GM23338 (cell line): ENCODE data around the gene BCL11B. TPM values are rescaled to one million over a fixed set of nuclear protein-coding genes. Genes with fewer than 3 reads are reported as not detected.

ENCODE experiments used
- ATAC-seq: fragments of 200-7000 bp; cut with Tn5 transposase; 3 replicates; pipeline ENCODE4 v1.9.1; 2020
- DNase-seq: peaks from one replicate; pipeline ENCODE4 v3.0.0-alpha.2; 2015; ENCODE audit warnings: low spot score
- H2AFZ ChIP-seq: fragments of 200-600 bp; sonication (generic); 2 replicates; pipeline ENCODE4 v1.8.0; 2016; ENCODE audit warnings: antibody characterized with exemption, mild to moderate bottlenecking, moderate library complexity
- H3F3A ChIP-seq: fragments of 200-600 bp; sonication (generic); replicated peaks from 2 replicates; pipeline ENCODE4 v1.8.0; 2017; ENCODE audit warnings: antibody characterized with exemption, mixed run types, low read depth
- H3K27ac ChIP-seq: fragments of 200-600 bp; sonication (generic); 2 replicates; pipeline ENCODE4 v1.6.1; 2016; ENCODE audit warnings: low read depth
- H3K27me3 ChIP-seq: fragments of 200-600 bp; sonication (generic); 2 replicates; pipeline ENCODE4 v1.8.0; 2016; ENCODE audit warnings: mild to moderate bottlenecking, mixed run types, moderate library complexity; ENCODE audit not compliant: insufficient read depth
- H3K36me3 ChIP-seq: fragments of 200-600 bp; sonication (generic); 2 replicates; pipeline ENCODE4 v1.8.0; 2016; ENCODE audit warnings: mild to moderate bottlenecking; ENCODE audit not compliant: insufficient read depth
- H3K4me1 ChIP-seq: fragments of 200-600 bp; sonication (generic); 2 replicates; pipeline ENCODE4 v1.8.0; 2016; ENCODE audit warnings: mild to moderate bottlenecking, moderate library complexity; ENCODE audit not compliant: insufficient read depth
- H3K4me2 ChIP-seq: fragments of 200-600 bp; sonication (generic); 2 replicates; pipeline ENCODE4 v1.7.1; 2017; ENCODE audit warnings: mixed run types
- H3K4me3 ChIP-seq: fragments of 200-600 bp; sonication (generic); 2 replicates; pipeline ENCODE4 v1.6.1; 2016; ENCODE audit warnings: mixed run types
- H3K79me2 ChIP-seq: fragments of 200-600 bp; sonication (generic); replicated peaks from 2 replicates; pipeline ENCODE4 v1.8.0; 2017; ENCODE audit warnings: mild to moderate bottlenecking; ENCODE audit not compliant: insufficient read depth
- H3K9me2 ChIP-seq: fragments of 200-600 bp; sonication (generic); 2 replicates; pipeline ENCODE4 v1.8.0; 2017; ENCODE audit not compliant: insufficient read depth
- H4K20me1 ChIP-seq: fragments of 200-600 bp; sonication (generic); replicated peaks from 2 replicates; pipeline ENCODE4 v1.8.0; 2017; ENCODE audit warnings: mild to moderate bottlenecking; ENCODE audit not compliant: insufficient read depth
- H3K27ac Mint-ChIP-seq: 2 replicates; pipeline ENCODE4 v1.8.0; 2020; ENCODE audit warnings: inconsistent platforms, mild to moderate bottlenecking, moderate library complexity, mixed read lengths
- H3K27me3 Mint-ChIP-seq: 3 replicates; pipeline ENCODE4 v1.8.0; 2022; ENCODE audit warnings: low read depth, mild to moderate bottlenecking, moderate library complexity, mixed read lengths, inconsistent platforms; ENCODE audit not compliant: insufficient read depth, poor library complexity
- H3K36me3 Mint-ChIP-seq: 3 replicates; pipeline ENCODE4 v1.8.0; 2021; ENCODE audit warnings: low read depth, mild to moderate bottlenecking, inconsistent platforms, moderate library complexity, mixed read lengths
- H3K4me1 Mint-ChIP-seq: 3 replicates; pipeline ENCODE4 v1.8.0; 2020; ENCODE audit warnings: mild to moderate bottlenecking, inconsistent platforms, mixed read lengths
- H3K4me3 Mint-ChIP-seq: 3 replicates; pipeline ENCODE4 v1.8.0; 2021; ENCODE audit warnings: moderate library complexity, mild to moderate bottlenecking, inconsistent platforms, mixed read lengths
- H3K9me3 Mint-ChIP-seq: 3 replicates; pipeline ENCODE4 v1.8.0; 2020; ENCODE audit warnings: moderate library complexity, mild to moderate bottlenecking, inconsistent platforms, mixed read lengths
- CREB1 ChIP-seq: fragments of 250-450 bp; sonication (Bioruptor Pico); IDR thresholded peaks from 2 replicates; pipeline ENCODE4 v1.5.0; 2020; ENCODE audit warnings: low read depth, mild to moderate bottlenecking, moderate library complexity
- EZH2 ChIP-seq: fragments of 200-600 bp; sonication (generic); IDR thresholded peaks from one replicate; pipeline ENCODE4 v1.8.0; 2017; ENCODE audit warnings: antibody characterized with exemption, mild to moderate bottlenecking, low read depth; ENCODE audit not compliant: unreplicated experiment
- EZH2phosphoT487 ChIP-seq: fragments of 200-600 bp; sonication (generic); IDR thresholded peaks from one replicate; pipeline ENCODE4 v1.8.1; 2018; ENCODE audit warnings: antibody characterized with exemption; ENCODE audit not compliant: unreplicated experiment
- JUNB ChIP-seq: IDR thresholded peaks from one replicate; pipeline ENCODE4 v1.6.1; 2016; ENCODE audit warnings: antibody characterized with exemption; ENCODE audit not compliant: unreplicated experiment
- NANOG ChIP-seq: IDR thresholded peaks from 2 replicates; pipeline ENCODE4 v1.6.1; 2016; ENCODE audit warnings: antibody characterized with exemption, borderline replicate concordance
- POLR2AphosphoS5 ChIP-seq: IDR thresholded peaks from 2 replicates; pipeline ENCODE4 v1.6.1; 2016; ENCODE audit warnings: antibody characterized with exemption, low read depth
- REST ChIP-seq: IDR thresholded peaks from one replicate; pipeline ENCODE4 v1.6.1; 2018; ENCODE audit warnings: antibody characterized with exemption; ENCODE audit not compliant: unreplicated experiment
- STAT1 ChIP-seq: IDR thresholded peaks from one replicate; pipeline ENCODE4 v1.6.1; 2016; ENCODE audit warnings: antibody characterized with exemption; ENCODE audit not compliant: unreplicated experiment
- ZNF114 ChIP-seq: fragments of 250-450 bp; sonication (Bioruptor Pico); IDR thresholded peaks from 2 replicates; pipeline ENCODE4 v1.5.0; 2020; ENCODE audit warnings: mild to moderate bottlenecking, moderate library complexity
- ZNF331 ChIP-seq: fragments of 250-450 bp; sonication (Bioruptor Pico); IDR thresholded peaks from 2 replicates; pipeline ENCODE4 v1.5.0; 2020; ENCODE audit warnings: low read depth, mild to moderate bottlenecking, moderate library complexity
- polyA plus RNA-seq: library from polyadenylated mRNA; unstranded; fragments of >200 nt; fragmentation: Nextera tagmentation; extraction: Ambion mirVana; gene quantifications from 2 replicates; pipeline ENCODE4 v1.2.1, GENCODE V29; 2016
- total RNA-seq: library from RNA; depleted of rRNA; stranded (reverse); fragments of >200 nt; shearing (Covaris generic); gene quantifications from 2 replicates; pipeline ENCODE4 v1.2.3, GENCODE V29; 2014
- TF ChIP-seq, protein P1 (sequence below): fragments of 250-450 bp; sonication (Bioruptor Pico); IDR thresholded peaks from 2 replicates; pipeline ENCODE4 v1.5.0; 2020; ENCODE audit warnings: mild to moderate bottlenecking, moderate library complexity
- TF ChIP-seq, protein P2 (sequence below), 2 experiments: fragments of 200-600 bp in 1 of 2; sonication (generic) in 1 of 2; conservative IDR thresholded peaks; 2 replicates each; pipeline versions ENCODE4 v1.5.1 to v1.6.1; 2016 to 2017; ENCODE audit warnings: antibody characterized with exemption in 2 of 2, low read depth in 2 of 2, mild to moderate bottlenecking in 2 of 2, moderate library complexity in 1 of 2
- TF ChIP-seq, protein P3 (sequence below): IDR thresholded peaks from 2 replicates; pipeline ENCODE4 v1.6.1; 2016; ENCODE audit warnings: antibody characterized with exemption

Gene BCL11B
- total and polyA plus RNA-seq, 2 experiments from 2014 or later, result 2.4 to 6.7 TPM

DNA sequence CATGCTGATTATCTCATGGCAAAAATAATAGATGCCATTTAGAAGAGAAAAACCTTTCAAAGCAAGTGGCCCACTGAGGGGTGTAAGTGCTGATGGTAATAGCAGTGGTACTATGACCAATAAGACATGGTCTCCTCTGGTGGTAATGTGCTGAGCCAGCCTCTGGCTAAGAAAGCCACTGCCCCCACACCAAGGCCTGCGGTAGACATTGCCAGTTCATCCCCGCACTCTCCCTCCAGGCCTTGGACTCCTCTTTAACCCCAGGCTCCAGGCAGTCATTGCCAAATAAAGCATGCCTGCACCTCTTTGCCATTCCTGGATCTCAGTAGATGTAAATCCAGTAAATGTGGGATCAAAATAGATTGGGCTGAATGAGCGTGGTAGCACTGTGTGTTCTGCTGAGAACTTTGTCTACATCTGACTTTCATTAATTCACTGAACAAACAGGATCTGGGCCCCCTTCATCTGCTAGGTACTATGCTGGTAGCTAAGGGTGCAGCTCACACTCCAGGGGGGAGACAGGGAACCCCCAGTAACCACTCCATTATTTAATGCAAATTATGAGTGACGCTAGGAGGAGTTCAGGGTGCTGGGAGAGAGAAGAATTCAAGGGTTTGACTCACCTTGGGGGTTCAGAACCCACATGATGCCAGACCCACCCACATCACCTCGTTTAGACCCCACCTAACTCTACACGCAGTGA, 89.3 kb downstream of the BCL11B start:
- no peaks in the 10 kb centered on the region for H3K9me3 Mint-ChIP-seq
- H3K36me3 Mint-ChIP-seq, result peaks cover 2% of the 10 kb centered on the region; the same call in 1 of the 3 replicates
- no peak overlapping the region for H3K4me3 Mint-ChIP-seq
- TF ChIP-seq EZH2phosphoT487 (no peak), CREB1 (CRISPR knock-in tag) (no peak), ZNF114 (no peak), JUNB (no peak), NANOG (no peak), REST (no peak), ZNF331 (CRISPR knock-in tag) (no peak), POLR2AphosphoS5 (no peak), STAT1 (no peak), EZH2 (no peak)
- TF ChIP-seq, protein P1, sequence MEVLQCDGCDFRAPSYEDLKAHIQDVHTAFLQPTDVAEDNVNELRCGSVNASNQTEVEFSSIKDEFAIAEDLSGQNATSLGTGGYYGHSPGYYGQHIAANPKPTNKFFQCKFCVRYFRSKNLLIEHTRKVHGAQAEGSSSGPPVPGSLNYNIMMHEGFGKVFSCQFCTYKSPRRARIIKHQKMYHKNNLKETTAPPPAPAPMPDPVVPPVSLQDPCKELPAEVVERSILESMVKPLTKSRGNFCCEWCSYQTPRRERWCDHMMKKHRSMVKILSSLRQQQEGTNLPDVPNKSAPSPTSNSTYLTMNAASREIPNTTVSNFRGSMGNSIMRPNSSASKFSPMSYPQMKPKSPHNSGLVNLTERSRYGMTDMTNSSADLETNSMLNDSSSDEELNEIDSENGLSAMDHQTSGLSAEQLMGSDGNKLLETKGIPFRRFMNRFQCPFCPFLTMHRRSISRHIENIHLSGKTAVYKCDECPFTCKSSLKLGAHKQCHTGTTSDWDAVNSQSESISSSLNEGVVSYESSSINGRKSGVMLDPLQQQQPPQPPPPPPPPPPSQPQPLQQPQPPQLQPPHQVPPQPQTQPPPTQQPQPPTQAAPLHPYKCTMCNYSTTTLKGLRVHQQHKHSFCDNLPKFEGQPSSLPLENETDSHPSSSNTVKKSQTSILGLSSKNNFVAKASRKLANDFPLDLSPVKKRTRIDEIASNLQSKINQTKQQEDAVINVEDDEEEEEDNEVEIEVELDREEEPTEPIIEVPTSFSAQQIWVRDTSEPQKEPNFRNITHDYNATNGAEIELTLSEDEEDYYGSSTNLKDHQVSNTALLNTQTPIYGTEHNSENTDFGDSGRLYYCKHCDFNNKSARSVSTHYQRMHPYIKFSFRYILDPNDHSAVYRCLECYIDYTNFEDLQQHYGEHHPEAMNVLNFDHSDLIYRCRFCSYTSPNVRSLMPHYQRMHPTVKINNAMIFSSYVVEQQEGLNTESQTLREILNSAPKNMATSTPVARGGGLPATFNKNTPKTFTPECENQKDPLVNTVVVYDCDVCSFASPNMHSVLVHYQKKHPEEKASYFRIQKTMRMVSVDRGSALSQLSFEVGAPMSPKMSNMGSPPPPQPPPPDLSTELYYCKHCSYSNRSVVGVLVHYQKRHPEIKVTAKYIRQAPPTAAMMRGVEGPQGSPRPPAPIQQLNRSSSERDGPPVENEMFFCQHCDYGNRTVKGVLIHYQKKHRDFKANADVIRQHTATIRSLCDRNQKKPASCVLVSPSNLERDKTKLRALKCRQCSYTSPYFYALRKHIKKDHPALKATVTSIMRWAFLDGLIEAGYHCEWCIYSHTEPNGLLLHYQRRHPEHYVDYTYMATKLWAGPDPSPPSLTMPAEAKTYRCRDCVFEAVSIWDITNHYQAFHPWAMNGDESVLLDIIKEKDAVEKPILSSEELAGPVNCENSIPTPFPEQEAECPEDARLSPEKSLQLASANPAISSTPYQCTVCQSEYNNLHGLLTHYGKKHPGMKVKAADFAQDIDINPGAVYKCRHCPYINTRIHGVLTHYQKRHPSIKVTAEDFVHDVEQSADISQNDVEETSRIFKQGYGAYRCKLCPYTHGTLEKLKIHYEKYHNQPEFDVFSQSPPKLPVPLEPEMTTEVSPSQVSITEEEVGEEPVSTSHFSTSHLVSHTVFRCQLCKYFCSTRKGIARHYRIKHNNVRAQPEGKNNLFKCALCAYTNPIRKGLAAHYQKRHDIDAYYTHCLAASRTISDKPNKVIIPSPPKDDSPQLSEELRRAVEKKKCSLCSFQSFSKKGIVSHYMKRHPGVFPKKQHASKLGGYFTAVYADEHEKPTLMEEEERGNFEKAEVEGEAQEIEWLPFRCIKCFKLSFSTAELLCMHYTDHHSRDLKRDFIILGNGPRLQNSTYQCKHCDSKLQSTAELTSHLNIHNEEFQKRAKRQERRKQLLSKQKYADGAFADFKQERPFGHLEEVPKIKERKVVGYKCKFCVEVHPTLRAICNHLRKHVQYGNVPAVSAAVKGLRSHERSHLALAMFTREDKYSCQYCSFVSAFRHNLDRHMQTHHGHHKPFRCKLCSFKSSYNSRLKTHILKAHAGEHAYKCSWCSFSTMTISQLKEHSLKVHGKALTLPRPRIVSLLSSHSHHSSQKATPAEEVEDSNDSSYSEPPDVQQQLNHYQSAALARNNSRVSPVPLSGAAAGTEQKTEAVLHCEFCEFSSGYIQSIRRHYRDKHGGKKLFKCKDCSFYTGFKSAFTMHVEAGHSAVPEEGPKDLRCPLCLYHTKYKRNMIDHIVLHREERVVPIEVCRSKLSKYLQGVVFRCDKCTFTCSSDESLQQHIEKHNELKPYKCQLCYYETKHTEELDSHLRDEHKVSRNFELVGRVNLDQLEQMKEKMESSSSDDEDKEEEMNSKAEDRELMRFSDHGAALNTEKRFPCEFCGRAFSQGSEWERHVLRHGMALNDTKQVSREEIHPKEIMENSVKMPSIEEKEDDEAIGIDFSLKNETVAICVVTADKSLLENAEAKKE, result no peak
- TF ChIP-seq, protein P2, sequence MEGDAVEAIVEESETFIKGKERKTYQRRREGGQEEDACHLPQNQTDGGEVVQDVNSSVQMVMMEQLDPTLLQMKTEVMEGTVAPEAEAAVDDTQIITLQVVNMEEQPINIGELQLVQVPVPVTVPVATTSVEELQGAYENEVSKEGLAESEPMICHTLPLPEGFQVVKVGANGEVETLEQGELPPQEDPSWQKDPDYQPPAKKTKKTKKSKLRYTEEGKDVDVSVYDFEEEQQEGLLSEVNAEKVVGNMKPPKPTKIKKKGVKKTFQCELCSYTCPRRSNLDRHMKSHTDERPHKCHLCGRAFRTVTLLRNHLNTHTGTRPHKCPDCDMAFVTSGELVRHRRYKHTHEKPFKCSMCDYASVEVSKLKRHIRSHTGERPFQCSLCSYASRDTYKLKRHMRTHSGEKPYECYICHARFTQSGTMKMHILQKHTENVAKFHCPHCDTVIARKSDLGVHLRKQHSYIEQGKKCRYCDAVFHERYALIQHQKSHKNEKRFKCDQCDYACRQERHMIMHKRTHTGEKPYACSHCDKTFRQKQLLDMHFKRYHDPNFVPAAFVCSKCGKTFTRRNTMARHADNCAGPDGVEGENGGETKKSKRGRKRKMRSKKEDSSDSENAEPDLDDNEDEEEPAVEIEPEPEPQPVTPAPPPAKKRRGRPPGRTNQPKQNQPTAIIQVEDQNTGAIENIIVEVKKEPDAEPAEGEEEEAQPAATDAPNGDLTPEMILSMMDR (conservative IDR thresholded peaks at IDR 0.05; ENCODE audit: low read depth in 2 of 2), result no peak
- TF ChIP-seq, protein P3, sequence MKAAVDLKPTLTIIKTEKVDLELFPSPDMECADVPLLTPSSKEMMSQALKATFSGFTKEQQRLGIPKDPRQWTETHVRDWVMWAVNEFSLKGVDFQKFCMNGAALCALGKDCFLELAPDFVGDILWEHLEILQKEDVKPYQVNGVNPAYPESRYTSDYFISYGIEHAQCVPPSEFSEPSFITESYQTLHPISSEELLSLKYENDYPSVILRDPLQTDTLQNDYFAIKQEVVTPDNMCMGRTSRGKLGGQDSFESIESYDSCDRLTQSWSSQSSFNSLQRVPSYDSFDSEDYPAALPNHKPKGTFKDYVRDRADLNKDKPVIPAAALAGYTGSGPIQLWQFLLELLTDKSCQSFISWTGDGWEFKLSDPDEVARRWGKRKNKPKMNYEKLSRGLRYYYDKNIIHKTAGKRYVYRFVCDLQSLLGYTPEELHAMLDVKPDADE, result no peak
- no peak overlapping the region for H3K27ac ChIP-seq
- peaks cover 59% of the 10 kb centered on the region for H3K79me2 ChIP-seq
- no peak overlapping the region for H2AFZ ChIP-seq
- H3K4me2 ChIP-seq, result no peak overlapping the region
- ATAC-seq, result no peak
- H3K27ac Mint-ChIP-seq, result no peak overlapping the region
- DNase-seq, result no peak
- no peaks in the 10 kb centered on the region for H3F3A ChIP-seq
- no peaks in the 10 kb centered on the region for H3K36me3 ChIP-seq
- no peaks in the 10 kb centered on the region for H3K9me2 ChIP-seq
- H3K27me3 ChIP-seq, result no peaks in the 10 kb centered on the region
- no peaks in the 10 kb centered on the region; the same call in 1 of the 2 replicates for H4K20me1 ChIP-seq
- H3K4me1 Mint-ChIP-seq, result peaks cover 24% of the 10 kb centered on the region
- no peak overlapping the region for H3K4me3 ChIP-seq
- H3K27me3 Mint-ChIP-seq, result no peaks in the 10 kb centered on the region
- peaks cover 15% of the 10 kb centered on the region for H3K4me1 ChIP-seq
